PC-3 (cell line): ENCODE results near the gene CHAD.

Experiments used
- EZH2 ChIP-seq: fragments of 300-600 bp; sonication (generic); IDR thresholded peaks from one replicate; pipeline ENCODE4 v1.6.1; 2017; ENCODE audit warnings: antibody characterized with exemption, mild to moderate bottlenecking, low read length; ENCODE audit not compliant: unreplicated experiment
- TF ChIP-seq, protein P1 (sequence below): fragments of 300-600 bp; sonication (generic); conservative IDR thresholded peaks from 2 replicates; pipeline ENCODE4 v1.5.1; 2017; ENCODE audit warnings: antibody characterized with exemption, low read depth, mild to moderate bottlenecking, low read length

DNA sequence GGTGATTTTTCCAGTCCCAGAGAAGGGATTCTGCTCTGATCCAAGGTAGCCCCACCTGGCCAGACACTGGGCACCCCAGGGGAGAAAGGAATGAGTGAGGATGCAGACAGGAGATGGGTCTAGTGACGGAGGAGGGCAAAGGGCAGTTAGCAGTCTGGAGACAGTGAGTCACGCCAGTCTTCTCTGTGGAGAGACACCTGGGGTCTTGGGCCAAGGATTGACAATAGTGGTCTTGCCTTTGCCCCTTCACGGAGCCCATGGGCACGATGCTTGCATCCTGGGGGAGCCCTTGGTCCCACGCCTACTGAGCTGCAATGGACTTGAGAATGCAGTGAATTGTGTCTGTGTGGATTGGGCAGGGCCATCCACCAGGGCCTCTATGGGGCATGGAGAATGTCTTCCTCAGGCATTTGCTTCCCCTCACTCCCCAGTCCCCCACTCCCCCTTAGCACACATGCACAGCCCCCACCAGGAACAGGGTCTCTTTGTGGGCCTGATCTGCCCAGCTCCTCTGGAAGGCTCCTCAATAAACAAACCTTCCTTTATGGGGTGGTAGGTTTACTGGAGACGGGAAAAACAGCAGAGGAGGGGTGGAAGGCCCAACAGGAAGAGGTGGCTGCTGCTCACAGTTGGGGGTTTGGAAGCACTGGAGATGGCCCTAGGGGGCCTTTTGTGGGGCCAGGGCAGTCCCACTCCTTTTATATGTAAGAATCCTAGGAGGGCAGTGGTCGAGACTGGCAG is 1.4 kb downstream of the CHAD start:
- TF ChIP-seq, protein P1, sequence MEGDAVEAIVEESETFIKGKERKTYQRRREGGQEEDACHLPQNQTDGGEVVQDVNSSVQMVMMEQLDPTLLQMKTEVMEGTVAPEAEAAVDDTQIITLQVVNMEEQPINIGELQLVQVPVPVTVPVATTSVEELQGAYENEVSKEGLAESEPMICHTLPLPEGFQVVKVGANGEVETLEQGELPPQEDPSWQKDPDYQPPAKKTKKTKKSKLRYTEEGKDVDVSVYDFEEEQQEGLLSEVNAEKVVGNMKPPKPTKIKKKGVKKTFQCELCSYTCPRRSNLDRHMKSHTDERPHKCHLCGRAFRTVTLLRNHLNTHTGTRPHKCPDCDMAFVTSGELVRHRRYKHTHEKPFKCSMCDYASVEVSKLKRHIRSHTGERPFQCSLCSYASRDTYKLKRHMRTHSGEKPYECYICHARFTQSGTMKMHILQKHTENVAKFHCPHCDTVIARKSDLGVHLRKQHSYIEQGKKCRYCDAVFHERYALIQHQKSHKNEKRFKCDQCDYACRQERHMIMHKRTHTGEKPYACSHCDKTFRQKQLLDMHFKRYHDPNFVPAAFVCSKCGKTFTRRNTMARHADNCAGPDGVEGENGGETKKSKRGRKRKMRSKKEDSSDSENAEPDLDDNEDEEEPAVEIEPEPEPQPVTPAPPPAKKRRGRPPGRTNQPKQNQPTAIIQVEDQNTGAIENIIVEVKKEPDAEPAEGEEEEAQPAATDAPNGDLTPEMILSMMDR, result no peak
- TF ChIP-seq EZH2, result no peak
